ENCODE measurements around the gene KLRB1.
"Not testable (repeated sequence)": the region's sequence is repeated elsewhere in the genome, so short reads cannot be mapped to it uniquely, and the experiment has no call there.

KLRB1 gene

DNA sequence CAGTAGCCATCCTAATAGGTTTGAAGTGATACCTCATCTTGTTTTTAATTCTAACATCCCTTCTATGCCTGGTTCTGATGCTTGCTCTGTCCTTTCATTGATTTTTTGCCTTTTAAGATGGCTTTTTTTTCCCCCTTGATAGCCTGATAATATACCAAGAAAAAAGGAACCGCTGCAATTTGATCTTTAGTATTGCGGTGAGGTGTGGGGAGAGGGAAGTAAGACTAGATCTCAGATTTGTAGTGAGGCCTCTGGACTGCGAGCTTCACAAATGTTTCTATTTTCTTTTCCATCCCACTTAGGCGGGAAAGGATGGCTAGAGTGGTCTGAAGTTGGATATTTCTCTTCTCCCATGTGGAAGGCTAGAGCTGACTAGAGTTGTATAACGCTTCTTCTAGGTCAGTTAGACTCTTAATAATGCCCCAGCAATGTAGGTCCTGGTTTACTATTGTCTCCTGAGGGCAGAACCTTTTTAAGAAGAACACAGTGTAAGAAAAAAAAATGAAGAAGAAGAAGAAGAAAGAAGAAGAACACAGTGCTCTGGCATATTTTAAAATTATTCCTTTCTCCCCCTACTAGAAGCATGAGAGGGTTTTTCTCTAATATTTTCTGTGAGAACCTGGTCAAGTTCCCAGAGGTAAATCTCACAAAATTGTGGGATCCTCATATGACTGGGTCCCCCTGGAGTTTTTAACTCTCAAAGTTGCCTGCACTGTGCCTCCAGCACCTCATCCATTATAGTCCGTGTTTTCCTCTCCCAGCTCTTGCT, 11.9 kb upstream of the KLRB1 start:
- no peak for DNase-seq

DNA sequence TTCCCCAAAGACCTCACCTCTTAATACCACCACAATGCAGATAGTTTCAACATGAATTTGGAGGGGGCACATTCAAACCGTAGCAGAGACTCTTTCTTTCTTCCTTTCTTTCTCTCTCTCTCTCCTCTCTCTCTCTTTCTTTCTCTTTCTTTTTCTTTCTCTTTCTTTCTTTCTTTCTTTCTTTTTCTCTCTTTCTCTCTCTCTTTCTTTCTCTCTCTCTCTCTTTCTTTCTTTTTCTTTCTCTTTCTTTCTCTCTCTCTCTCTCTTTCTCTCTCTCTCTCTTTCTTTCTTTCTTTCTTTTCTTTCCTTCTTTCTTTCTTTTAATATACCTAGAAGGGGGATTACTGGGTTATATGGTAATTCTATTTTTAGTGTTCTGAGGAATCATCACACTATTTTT, 11.2 kb upstream of the KLRB1 start:
- not testable (repeated sequence) for DNase-seq

DNA sequence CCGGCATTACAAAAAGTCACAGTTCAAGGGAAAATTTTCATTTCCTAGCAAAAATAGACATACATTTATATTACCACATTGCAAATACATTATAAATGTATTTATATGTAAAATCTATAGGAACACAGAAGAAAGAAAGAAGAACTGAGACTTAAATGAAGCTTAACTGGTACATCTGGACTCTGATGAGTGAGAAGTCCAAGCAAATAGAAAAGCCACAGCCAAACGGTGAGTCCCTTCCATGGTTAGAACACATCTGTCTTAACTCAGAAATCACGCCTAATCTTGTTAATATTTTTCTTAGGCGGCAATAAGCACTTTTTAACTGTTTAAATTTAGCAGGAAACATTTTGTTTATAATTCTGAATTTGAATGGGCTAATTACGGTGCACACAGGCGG, 9.4 kb upstream of the KLRB1 start:
- no peak for DNase-seq

DNA sequence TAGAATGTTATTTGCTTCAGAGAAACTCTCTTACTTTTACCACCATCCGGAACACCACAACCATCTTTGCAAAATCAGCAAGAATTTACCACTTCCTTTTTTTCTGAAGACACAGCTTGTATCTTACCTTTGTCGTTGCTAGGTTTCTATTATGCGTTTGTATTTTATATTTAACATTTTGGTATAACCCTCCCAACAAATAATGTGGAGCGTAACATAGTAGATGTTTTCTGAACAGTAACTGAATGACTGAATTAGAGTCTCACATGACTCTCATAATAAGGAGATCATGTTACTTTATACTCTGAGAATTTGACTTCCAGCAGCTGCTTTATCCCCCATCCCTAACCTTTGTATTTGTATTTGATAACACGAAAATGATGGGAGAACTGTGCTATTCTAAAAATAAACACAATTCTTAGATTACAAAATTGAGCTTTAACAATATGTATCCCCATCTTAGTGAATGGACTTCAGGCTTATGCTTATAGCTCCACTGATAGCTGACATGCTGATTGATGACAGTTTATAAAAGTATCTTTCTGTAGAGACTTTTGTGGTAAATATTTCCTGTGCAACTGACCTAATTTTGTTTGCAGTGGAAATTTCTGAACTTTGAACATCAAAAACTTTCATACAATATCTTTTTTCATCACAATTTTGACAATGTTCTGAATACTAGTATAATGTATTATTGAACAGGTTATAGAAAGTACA, 7.9 kb upstream of the KLRB1 start:
- DNase-seq, result no peak

DNA sequence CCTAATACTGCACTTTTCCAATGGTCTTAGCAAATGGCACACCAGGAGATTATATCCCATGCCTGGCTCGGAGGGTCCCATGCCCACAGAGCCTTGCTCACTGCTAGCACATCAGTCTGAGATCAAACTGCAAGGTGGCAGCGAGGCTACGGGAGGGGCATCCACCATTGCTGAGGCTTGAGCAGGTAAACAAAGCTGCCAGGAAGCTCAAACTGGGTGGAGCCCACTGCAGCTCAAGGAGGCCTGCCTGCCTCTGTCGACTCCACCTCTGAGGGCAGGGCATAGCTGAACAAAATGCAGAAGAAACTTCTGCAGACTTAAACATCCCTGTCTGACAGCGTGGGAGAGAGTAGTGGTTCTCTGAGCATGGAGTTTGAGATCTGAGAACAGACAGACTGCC, 2.9 kb upstream of the KLRB1 start:
- not testable (repeated sequence) for DNase-seq

DNA sequence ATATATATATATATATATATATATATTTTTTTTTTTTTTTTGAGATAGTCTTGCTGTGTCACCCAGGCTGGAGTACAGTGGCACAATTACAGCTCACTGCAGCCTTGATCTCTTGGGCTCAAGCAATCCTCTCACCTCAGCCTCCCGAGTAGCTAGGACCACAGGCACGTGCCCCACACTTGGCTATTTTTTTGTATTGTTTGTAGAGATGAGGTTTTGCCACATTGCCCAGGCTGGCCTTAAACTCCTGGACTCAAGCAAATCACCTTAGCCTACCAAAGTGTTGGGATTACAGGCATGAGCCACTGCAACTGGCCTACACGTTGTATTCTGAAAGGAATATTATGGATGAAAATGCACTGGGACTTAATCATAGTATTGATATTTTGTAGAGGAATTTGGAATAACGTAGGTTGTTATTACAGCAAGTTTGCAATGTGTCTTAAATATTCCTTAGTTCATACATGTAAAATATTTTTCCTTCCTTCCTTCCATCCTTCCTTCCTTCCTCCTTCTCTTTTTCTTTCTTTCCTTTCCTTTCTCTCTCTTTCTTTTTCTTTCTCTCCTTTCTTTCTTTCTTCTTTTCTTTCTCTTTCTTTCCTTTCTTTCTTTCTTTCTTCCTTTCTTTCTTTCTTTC, 862 bp downstream of the KLRB1 start:
- DNase-seq, result no peak

DNA sequence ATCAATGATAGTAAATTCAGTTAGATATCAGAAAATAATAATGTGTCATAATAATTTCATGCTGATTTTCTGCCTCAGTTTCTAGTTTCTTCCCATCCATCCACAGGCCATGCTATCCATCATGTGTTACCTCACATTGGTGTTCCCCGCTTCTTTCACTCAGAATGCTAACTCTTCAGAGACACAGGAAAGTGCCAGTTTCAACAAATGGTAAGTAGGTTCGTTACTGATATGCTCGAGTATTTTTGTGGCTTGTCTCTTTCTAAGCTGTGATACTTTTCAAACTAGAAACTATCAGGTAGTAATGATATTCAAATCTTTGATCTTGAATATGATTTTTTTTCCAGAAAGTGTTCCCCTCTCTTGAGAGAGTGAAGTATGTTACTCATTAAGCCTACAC, 1.5 kb downstream of the KLRB1 start:
- DNase-seq, result no peak

DNA sequence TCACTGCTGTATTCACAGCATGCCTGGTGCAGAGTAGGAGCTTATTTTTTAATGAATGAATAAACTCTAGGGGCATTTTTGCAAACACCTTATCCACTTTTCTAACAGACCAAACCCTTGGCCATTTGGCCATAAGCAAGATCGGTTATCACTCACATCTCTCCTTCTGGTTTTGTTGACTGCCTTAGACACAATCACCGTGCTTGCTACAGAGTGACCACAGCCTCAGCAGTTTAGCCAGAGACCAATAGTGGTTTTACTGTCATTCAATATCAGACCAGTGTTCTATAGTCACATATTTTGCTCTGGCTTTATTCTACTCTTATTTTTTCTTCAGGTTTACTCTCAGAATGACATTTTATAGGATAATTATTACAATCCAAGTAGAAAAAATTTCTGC, 2.2 kb downstream of the KLRB1 start:
- no peak for DNase-seq

DNA sequence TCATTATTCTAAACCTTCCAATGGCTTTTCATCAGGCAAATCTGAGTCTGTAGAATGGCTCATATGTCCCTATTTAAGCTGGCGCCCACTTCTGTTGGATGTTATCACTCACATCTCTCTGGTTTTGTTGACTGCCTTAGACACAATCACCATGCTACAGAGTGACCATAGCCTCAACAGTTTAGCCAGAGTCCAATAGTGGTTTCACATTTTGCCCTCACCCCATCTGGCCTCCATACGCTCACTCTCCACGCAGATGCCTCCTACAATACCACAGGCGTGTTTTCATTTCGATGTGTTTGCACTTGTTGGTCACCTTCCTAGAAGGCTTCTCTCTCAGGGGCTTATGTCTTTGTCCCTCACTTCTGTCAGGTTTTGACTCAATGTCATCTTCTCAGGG, 3.4 kb downstream of the KLRB1 start:
- no peak for DNase-seq

DNA sequence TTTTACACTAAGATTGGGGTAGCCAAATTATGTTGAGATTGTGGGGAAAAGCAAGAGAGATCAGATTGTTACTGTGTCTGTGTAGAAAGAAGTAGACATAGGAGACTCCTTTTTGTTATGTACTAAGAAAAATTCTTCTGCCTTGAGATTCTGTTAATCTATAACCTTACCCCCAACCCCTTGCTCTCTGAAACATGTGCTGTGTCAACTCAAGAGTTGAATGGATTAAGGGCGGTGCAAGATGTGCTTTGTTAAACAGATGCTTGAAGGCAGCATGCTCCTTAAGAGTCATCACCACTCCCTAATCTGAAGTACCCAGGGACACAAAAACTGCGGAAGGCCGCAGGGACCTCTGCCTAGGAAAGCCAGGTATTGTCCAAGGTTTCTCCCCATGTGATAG, 7.3 kb downstream of the KLRB1 start:
- not testable (repeated sequence) for DNase-seq

DNA sequence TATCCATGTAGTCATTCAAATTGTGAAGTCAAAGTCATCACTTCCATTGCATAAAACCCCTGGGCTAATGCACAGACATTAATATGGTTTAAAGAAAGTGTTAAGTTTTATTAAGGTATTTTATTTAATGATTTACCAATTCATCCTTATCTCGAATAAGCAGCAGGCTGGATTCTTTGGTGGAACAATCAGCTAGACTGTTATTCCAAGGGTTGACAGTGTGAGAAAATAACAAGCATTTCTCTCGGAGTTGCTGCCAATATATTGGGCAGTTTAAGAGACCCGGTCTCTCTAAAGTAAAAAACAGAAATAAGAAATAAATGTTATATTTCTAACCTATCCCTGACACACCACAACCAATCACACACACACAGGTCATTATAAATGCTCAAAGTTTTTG, 9.4 kb downstream of the KLRB1 start:
- DNase-seq, result no peak

DNA sequence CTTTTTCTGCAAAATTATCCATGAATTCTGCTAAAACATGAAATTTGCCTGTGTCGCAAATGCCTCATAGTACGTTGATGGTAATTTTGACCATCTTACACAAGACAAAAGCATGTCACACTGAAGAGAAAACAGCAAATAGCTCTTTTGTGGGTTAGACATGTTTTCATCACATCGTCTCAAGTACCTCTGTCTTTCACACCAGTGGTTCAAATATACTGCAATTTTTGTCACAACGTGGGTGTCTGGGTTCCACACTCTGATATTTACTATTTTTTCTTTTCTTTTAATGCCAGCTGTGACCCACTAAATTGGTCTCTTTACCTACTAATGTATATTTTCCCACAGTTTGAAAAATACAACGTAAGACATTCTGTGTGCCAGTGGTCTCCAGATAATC, 10.4 kb downstream of the KLRB1 start:
- DNase-seq, result no peak

DNA sequence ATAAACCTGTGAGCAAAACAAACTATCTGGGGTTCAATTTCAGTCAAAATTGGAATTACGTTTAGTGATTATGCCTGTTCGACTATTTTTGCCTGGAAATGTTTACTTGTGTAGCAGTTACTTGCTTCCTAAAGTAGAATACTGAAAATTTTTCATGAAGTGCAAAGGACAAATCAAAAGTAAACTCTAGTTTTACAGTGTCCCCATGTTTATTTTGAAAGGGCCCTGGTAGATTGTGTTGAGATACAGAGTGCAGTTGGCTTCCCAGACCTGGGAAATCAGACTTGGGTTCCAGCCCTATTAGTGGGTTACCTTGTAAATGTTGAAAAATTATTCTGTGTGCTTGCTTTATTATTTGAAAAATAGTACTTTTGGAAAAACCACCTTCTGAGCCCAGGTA, 17.3 kb downstream of the KLRB1 start:
- no peak for DNase-seq

DNA sequence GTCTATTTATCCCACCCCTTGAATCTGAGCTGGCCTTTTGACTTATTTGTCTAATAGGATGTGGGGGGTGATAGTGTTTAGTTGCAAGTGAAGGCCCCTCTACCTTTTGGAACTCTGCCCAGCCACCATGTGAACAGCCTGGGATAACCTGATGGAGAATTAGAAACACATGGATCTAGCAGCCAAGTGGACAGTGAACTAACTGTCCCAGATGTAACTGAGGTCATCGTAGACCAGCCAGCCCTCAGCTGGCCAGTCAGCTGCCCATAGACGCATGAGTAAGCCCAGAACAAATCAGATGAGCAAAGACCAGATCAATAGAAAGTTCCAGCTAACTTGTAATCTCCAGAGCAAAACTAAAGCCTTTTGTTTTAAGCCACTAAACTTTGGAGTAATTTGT, 19.0 kb downstream of the KLRB1 start:
- DNase-seq, result no peak

DNA sequence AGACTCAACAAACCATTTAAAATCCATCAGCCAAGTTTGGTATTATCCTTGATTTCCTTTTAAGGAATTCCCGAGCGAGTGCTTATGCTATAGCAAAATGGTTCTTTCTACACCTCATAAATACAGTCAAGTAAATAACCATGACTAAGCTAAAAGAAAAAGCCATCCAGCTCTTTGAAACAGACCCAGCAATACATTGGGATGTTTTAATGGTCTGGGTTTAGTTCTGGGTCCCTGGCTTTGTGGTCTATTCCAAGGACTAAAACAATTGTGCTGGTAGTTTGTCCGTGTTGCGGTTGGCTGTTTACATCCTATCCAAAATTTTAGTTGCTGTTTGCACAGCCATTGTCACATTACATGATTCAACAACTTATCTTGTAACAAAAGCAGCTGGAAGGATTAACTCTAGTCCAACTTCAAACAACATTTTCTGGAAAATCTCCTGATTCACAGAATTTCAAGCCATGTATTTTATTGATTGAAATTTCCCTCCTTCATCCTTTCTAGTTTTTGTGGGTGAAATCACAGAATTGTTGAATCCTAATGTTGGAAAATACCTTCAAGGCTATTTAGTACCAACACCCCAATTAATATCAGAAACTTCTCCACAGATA, 19.6 kb downstream of the KLRB1 start:
- no peak for DNase-seq

DNA sequence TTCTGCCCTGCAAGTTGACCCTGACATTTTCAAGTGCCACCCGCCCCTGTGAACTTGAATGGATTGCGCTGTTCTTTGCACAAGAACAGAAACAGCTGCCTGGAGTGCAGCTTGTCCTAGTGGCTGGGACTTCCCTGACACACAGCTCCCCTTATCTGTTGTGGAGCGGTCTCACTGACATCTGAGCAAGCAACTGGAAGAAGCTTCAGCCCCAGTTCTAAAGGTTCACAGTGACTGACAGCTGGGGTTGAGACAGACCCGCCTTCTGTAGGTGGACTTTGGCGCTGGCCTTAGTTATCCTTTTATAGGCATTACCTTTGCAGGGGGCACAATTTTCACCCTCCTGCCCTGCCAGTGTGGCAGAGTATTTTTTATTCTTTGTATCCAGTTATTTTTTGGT, 30.0 kb downstream of the KLRB1 start:
- not testable (repeated sequence) for DNase-seq

DNA sequence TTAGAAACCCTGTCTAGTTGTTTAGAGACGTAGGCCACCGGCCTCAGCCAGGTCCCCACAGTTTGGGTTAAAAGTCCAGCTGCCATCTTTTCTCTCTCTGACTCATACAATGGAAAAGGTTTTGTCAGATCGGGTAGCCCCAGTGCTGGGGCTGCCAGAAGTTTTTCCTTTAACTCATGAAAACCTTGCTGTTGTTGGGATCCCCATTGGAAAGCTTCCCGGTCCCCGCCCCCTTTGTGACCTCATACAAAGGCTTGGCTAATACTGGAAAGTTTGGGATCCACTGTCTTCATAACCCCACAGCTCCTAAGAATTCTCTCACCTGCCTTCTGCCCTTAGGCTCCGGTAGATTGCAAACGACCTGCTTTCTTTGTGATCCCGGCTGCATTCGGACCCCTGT, 40.6 kb downstream of the KLRB1 start:
- DNase-seq, result not testable (repeated sequence)

DNA sequence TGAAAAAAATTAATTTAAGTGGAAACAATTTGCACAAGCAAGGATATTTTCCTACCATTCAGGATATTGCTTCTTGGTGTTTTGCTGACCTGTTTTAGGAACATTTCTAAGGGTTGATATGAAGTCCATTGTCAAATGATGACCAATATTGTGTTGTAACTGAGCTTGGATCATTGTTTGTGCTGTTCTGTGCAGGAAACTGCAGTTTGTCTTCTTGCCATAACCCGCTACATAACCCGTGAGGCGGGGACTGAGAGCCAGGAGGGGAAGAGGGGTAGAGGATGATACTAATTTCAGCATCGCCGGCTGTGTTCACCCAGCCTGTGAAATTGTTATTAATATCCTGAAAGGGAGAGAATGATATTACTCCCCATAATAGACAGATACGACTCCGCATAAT, 41.6 kb downstream of the KLRB1 start:
- DNase-seq, result not testable (repeated sequence)

DNA sequence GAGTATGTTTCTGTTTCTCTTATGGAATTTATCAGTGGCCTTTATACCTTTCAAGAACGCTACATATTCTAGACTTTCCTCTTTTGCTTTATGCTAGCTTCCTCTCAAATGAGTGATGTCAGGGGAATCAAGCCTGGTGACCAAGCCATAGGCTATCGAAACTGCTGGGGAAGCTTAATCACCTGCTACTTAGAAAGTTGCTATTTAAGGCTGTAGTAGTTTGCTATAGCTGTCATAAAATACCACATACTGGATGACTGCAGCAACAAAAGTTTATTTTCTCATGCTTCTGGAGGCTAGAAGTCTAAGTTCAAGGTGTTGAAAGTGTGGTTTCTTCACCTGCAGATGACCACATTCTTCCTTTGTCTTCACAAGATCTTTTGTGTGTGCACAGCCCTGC, 43.3 kb downstream of the KLRB1 start:
- not testable (repeated sequence) for DNase-seq

DNA sequence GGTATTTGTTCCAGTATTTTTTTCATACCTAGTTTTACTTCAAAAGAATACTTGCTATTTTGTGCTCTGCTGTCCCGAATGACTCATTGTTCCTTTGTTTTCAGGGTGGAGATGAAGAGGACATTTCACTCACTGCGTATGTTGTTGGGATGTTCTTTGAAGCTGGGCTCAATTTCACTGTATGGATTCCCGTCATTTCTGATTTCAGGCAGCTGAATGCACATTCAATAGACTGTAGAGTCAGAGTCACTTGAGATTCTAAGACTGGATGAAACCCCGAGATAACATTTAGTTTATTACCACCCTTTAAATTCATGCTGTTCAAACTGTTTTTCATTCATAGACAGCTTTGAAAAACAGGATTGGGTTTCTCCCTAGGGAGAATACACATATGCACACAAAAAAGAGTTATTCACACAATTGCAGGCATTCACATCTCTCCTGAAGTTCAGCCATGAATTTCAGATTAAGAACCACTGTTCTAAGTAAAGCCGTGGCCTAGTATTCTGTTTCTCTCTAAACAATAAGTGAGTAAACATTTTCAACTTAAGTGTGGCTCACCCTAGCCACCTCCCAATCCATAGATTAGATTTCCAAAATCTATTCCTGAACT, 44.8 kb downstream of the KLRB1 start:
- not testable (repeated sequence) for DNase-seq

DNA sequence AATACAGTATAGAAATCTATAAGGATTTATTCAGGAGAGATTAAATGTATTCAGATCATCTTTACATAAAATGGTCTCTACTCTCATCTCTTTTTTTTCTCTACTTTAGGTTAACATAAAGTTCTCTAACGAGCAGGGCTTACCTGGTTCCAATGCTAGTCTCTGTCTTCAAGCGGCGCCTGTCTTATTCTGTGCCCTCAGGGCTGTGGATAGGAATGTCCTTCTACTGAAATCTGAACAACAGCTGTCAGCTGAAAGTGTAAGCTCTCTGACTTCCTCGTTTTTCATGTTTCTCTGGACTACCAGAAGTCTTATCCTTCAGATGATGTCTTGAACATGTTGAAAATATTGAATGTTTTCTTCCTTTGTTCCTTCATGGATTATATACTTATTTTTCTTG, 62.2 kb downstream of the KLRB1 start:
- not testable (repeated sequence) for DNase-seq
